Right lobe of liver (tissue), 4 donors: ENCODE results near the gene COX10.

Source experiments
- CTCF ChIP-seq, 4 donors: fragments of 200-600 bp in 3 of 4; fragments of 450-650 bp in 1 of 4; IDR thresholded peaks; one replicate each; pipeline versions ENCODE4 v1.5.1 to v1.8.0; 2016 to 2022; ENCODE audit warnings: antibody characterized with exemption in 4 of 4, mild to moderate bottlenecking in 2 of 4
- POLR2A ChIP-seq: fragments of 450-650 bp; IDR thresholded peaks from one replicate; pipeline ENCODE4 v1.6.1; 2017; ENCODE audit warnings: antibody characterized with exemption, mild to moderate bottlenecking
- donor health status: DM: no; HTN: no; CAD: no.
- donor health status: DM: no; HTN: no; CAD: no.
- donor health status: DM: no; HTN: yes; CAD: no.

- TF ChIP-seq POLR2A (no peak), CTCF (IDR thresholded peaks at IDR 0.05) (no peak)
Measured at GRCh38 chr17:14169901-14170300, 100.6 kb downstream of the COX10 start.
